NOMO-1 (cell line): Measurements from ENCODE around the gene CD81.
"Not testable (repeated sequence)": the region's sequence is repeated elsewhere in the genome, so short reads cannot be mapped to it uniquely, and the experiment has no call there.

Source experiments
- DNase-seq, 2 experiments: peaks; one replicate each; lab custom pipeline; 2025; ENCODE audit not compliant: unreplicated experiment in 2 of 2; lab: John Stamatoyannopoulos, UW

Gene CD81, protein sequence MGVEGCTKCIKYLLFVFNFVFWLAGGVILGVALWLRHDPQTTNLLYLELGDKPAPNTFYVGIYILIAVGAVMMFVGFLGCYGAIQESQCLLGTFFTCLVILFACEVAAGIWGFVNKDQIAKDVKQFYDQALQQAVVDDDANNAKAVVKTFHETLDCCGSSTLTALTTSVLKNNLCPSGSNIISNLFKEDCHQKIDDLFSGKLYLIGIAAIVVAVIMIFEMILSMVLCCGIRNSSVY

DNA sequence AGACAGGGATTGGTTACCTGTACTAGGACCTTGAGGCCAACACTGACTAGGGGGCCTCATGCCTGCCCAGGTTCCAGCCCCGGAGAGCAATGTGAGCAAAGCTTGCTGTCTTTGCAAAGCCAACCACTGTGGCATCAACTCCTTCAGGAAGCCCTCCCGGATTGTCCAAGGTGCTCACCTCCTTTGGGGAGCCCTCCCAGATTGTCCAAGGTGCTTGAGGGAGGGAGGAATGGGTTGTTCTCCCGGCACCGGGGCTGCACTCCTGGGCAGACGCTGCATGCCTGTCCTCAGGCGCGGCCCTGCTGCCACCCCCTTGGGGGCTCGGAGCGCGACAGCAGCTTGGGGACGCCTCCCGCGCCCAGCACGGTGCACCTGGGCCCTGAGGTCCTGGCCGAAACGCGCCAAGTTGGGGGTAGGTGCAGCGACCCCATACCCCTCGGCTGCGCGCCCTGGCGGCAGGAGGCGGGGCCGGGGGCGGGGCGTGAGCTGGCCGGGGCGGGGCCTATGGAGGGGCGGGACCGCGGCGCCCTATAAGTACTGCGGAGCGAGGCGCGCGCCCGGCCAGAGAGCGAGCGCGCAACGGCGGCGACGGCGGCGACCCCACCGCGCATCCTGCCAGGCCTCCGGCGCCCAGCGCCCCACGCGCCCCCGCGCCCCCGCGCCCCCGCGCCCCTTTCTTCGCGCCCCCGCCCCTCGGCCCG is at the start of gene CD81:
Gene CD81, plus strand, starts transcription at position 560 of the 701 bp plus-strand sequence. CDS start 240 bp downstream, outside the sequence.
- DNase-seq = peak in 1 of 2 experiments; percentile 16

DNA sequence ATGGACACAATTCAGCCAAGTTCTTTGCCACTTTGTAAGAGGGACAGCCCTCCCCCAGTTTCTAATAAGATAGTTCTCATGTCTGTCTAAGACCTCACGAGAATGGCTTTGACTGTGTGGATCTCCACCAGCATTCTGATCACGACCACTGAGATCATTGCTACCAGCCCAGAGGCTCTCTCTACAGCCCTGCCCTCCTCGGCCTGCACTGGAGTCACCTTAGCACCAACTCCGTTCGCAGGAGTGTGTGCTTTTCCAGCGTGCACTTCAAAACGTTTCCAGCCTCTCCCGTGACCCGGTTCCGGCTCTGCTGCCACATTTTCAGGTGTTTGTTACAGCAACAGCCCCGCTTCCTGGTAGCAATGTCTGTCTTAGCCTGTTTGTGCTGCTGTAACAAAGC is 49.1 kb upstream of the CD81 start:
- DNase-seq = no peak

DNA sequence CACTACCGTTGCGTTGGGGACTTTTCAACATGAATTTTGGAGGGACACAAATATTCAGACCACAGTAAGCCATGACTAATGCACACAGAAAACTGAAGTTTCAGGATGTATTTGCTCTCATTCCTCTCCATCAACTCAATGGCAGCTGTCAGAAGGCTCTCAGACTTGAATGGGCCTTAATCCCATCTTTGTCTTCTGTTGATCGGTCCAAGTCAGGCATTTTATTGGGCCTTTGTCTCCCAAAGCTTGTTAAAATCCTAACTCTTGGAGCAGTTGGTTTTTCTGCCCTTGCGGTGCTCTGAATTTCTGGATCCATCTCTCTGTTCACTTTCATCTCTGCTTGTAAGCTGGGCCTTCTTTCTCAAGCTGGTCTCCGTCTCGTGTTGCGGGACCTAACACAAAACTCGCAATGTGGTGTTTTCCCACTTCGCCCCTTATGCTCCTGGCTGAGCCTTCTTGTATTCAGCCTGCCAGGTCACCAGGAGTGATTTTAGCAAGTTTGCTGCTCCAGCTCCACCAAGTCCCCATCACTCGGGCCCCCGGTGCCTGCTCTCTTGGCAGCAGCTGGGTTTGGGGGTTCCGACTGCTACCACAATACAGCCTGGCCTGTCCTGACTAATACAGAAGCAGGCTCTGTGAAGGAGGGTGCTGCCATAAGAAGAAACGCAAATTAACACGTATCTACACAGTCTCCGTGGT is 48.3 kb upstream of the CD81 start:
- no peak for DNase-seq

DNA sequence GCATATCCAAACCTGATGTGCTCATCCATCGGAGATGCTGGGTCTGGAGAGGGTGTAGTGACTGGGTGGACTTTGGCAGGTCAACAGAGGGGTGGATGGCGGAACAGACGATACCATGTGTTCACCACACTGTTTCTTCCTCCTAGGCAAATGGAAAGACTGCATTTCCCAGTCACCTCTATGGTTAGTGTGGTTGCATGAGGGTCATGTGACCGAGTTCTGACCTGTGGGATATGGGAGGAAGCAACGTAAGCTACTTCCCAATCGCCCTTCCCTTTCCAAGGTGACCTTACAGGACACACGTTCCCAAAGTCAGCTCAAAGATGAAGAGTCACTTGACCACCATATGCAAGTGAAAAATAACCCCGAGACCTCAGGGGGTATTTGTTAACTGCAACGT is 47.6 kb upstream of the CD81 start:
- no peak for DNase-seq

DNA sequence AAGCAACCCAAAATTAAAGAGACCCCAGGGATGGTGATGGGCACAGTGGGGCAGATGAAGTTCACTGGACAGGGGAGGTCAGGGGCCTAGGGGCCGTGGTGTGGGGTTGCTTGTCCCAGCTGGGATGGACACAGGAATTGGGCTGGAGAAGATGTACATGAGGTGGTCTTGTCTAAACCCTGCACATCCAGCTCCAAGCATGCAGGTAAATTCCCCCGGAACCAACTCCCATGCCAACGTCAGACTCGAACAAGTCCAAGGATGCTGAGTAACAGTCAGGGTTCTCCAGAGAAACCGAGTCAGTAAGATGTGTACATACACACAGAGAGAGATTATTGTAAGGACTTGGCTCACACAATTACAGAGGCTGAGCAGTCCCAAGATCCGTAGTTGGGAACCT is 46.4 kb upstream of the CD81 start:
- no peak for DNase-seq

DNA sequence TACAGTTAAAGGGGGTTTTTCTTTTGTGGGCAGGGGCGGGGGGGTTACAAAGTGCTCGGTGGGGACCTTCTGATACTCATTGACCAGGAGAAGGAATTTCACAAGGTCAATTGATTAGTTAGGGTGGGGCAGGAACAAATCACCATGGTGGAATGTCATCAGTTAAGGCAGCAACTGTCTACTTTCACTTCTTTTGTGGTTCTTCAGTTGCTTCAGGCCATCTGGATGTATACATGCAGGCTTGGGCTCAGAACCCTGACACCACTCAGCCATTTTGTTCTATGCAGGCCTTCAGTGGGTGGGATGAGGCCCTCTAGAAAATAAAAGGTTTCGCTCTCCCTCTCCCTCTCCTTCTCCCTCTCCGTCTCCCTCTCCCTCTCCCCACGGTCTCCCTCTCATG is 45.7 kb upstream of the CD81 start:
- DNase-seq = no peak

DNA sequence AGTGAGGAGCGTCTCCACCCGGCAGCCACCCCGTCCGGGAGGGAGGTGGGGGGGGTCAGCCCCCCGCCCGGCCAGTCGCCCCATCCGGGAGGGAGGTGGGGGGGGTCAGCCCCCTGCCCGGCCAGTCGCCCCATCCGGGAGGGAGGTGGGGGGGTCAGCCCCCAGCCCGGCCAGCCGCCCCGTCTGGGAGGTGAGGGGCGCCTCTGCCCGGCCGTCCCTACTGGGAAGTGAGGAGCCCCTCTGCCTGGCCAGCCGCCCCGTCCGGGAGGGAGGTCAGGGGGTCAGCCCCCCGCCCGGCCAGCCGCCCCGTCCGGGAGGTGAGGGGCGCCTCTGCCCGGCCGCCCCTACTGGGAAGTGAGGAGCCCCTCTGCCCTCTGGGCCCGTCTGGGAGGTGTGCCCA is 44.5 kb upstream of the CD81 start:
- DNase-seq = not testable (repeated sequence)

DNA sequence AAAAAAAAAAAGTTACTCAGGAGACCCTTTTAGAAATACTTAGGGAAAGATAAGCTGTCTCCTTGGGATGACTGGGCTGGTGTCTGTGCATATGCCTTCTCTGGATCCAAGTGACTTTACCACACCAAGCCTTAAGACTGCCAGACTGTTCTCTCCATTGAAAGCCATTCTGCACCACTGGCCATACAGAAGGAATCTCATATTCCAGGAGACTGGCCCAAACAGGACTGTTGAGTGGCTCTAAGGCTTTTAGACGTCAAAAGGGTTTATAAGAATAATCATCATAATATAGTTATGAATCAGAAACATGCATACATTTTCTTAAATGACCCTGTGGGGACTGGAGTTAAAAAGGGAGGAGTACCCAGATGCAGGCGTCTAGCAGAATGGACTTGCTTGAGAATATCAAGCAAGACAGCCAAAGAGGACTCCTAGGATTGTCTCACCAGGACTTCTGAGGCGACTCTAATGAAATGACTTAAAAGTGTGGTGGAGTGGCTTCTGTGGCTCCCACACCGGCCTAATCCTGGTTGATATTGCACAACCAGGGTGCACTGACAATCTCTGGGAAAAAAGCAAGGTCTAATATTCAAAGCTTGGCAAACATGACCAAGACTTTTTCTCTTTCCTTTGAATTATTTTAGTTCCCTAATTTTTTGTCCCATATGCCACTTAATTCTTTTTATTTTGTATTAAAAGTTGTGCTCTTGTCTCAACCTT is 43.5 kb upstream of the CD81 start:
- DNase-seq = not testable (repeated sequence)

DNA sequence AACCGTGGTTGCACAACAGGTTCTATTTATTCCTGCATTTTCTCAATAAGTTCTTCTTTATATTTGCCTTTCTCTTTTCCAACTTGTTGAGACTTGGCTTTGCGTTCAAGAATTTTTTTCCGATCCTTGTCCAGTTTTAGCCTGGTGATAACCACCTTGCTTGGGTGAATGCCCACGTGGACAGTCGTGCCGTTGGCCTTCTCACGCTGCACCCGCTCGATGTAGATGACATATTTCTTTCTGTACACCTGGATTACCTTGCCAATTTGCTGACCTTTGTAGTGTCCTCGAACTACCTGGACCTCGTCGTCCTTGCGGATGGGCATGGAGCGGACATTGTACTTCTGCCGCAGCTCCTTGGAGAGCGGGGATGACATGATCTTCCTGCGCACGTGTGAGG is 41.8 kb upstream of the CD81 start:
- DNase-seq = not testable (repeated sequence)

DNA sequence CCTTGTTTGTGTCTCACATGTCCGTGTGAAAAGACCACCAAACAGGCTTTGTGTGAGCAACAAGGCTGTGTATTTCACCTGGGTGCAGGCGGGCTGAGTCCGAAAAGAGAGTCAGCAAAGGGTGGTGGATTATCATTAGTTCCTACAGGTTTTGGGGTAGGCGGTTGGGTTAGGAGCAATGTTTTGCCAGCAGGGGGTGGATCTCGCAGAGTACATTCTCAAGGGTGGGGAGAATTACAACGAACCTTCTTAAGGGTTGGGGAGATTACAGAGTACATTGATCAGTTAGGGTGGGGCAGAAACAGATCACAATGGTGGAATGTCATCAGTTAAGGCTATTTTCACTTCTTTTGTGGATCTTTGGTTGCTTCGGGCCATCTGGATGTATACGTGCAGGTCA is 38.4 kb upstream of the CD81 start:
- not testable (repeated sequence) for DNase-seq

DNA sequence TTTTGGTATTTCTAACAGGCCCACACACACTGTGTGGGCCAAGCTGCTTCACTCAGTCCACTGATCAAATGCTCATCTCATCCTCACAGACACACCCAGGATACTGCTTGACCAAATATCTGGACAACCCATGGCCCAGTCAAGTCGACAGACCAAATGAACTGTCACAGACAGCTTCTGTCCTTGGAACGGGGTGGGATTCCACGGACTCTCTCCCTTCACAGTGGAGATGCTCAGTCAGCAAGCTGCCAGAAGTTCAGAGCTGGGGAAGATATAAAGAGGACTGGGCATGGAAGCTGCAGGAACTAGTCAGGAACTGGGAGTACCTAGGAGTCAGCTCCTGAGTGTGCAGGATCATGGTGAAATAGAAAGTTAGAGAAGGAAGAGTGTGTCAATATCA is 34.6 kb upstream of the CD81 start:
- no peak for DNase-seq

DNA sequence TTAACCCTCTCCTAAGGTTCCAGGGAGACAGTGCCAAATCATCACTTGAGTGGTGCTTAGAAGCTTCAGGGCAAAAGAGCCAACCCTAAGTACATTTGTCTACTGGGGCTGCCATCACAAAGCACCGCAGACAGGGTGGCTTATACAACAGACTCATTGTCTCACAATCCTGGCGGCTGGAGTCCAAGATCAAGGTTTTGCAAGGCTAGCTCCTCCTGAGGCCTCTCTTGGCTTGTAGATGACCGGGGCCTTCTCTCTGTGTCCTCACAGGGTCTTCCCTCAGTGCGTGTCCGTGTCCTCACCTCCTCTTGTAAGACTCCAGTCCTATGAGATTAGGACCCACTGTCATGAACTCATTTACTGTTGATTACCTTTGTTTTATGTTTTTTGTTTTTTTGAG is 34.1 kb upstream of the CD81 start:
- no peak for DNase-seq

DNA sequence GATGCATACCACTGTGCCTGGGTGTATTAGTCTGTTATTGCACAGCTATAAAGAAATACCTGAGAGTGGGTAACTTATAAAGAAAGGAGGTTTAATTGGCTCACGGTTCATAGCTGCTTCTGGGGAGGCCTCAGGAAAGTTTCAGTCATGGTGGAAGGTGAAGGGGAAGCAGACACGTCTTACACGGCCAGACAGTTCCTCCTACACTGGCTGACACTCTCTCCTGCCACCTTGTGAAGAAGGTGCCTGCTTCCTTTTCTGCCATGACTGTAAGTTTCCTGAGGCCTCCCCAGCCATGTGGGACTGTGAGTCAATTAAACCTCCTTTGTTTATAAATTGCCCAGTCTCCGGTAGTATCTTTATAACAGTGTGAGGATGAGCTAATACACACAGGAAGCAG is 33.6 kb upstream of the CD81 start:
- no peak for DNase-seq

DNA sequence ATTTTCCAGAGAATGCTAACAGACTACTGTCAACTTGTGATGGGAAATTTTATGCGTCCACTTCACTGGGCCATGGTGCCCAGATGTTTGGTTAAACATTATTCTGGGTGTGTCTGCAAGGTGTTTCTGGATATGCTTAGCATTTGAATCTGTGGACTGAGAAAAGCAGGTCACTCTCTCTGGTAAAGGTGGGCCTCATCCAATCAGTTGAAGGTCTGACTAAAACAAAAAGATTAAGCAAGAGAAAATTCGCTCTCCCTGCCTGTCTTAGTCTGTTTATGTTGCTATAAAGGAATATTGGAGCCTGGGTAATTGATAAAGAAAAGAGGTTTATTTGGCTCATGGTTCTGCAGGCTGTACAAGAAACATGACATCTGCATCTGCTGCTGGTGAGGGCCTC is 32.1 kb upstream of the CD81 start:
- DNase-seq = no peak

DNA sequence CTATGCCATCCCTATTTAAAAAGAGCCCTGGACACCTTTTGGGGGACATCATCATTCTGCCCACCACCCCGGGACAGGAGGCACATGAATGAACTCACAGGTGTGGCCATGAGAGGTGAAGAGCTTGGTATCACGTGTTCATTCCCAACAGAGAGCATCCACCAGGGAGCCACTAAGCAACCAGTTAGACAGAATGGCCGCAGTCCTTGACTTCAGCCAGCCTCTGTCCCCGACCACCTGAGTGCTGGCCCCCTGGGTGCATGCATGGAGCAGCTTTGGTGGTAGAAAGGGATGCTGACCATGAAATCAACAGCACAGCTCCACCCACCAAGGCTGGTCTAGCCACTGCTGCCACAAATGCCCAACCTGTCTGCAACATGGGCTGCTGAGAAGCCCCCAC is 31.1 kb upstream of the CD81 start:
- no peak for DNase-seq

DNA sequence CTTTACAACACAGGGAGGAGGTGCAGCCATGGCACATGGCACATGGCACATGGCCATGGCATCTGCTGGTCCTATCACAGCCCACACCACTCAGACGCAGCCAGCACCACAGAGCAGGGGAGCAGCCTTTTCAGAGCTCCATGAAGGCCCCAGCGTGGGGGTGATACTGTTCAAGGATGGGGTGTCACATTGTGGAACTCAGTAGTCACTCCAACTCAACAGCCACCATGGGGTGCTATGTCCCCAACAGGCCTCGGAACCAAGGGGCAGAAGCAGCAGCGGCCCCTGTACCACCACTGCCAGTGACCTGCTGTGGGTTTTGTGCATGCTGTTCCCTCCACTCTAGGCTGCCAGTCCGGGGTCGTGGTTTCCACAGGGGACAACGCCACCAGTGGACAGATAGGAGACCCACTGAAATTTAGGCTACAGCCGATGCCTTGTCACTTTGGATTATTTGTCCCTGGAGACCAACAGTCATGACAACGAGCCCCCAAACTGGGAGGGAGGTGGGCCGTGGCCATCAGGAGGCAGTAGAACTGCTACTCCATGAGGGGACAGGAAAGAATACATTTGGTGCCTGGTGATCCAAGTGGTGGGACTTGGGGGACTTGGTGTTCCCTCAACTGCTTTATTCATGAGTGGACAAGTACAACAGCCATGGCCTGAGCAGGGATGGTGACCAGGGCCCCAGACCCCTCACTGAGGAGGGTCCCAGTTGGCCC is 30.4 kb upstream of the CD81 start:
- no peak for DNase-seq

DNA sequence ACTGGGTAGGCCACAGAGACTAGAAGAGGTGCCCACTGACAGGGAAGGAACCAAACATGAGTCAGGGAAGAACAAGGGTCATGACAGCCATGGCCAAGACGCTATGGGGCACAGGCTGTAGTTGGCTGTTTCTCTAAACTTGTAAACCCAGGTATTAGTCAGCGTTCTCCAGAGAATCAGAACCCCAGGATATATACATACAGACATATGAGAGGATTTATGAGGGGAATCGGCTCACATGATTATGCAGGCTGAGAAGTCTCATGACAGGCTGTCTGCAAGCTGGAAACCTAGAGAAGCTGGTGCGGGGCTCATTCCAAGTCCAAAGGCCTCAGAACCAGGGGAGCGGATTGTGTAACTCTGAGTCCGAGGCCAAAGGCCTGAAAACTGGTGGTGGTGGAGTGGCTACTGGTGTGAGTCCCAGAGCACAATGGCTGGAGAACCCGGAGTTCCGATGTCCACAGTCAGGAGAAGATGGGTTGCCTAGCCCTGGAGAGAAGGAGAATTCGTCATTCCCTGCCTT is 29.7 kb upstream of the CD81 start:
- DNase-seq = no peak

DNA sequence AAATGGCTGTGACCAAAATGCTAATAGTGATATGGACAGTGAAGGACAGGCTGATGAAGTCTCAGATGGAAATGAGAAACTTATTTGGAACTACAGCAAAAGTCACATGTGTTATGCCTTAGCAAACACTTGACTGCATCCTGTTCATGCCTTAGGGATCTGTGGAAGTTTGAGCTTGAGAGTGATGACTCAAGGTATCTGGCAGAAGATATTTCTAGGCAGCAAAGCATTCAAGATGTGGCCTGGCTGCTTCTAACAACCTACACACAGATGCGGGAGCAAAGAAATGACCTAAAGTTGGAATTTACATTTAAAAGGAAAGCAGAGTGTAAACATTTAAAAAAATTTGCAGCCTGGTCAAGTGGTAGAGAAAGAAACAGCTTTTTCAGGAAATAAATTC is 28.1 kb upstream of the CD81 start:
- DNase-seq = no peak

DNA sequence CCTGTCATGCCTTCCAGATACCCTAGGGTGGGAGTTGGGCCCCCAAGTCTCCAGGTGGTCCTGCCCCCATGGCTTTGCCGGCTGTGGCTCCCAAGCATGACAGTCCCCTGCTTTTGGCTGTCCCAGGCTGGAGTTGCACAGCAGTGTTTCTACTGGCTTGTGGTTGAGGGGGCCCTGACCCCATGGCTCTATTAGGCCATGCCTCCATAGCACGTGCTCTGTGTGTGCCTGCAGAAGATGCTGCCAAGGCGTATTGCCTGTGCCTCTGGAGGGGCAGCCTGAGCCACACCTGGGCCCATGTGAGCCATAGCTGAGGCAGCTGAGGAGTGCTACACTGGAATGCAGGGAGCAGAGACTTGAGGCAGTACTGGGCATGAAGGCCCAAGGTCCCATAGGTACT is 25.4 kb upstream of the CD81 start:
- no peak for DNase-seq

DNA sequence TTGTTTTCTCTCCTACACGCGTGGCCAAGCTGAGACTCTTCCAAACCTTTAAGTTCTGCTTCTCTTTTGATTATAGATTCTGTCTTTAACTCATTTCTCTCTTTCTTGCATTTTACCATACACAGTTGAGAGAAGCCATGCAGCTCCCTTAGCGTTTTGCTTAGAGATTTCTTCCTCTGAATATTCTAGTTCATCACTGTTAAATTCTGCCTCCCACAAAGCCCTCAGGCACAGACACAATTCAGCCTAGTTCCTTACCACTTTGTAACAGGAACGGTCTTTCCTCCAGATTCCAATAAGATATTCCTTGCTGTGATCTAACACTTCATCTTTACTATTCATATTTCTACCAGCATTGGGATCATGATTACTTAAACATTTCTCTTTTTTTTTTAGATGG is 24.7 kb upstream of the CD81 start:
- DNase-seq = no peak
